Measurements from ENCODE around the gene ASCC3.

- TF ChIP-seq CTCF (IDR thresholded peaks at IDR 0.05) (no peak), POLR2A (IDR thresholded peaks at IDR 0.05) (no peak)
Observed at GRCh38 chr6:100700009-100700408, 181.1 kb downstream of the ASCC3 start.

Measured in lower leg skin (tissue), 3 donors.